ENCODE data around the gene GRK2. TPM values are rescaled to one million over a fixed set of nuclear protein-coding genes. Genes with fewer than 3 reads are reported as not detected.

Gene GRK2
- total RNA-seq, 2 donors from 2014 or later = 58.0 to 61.7 TPM

- no peak overlapping the region for H3K27ac Mint-ChIP-seq
Measured at GRCh38 chr11:67322049-67322448, 55.8 kb downstream of the GRK2 start.

GRCh38 chr11:67323526-67323925, 57.3 kb downstream of the GRK2 start:
- no peak for DNase-seq
- H3K27ac Mint-ChIP-seq = no peak overlapping the region
- H3K4me1 Mint-ChIP-seq = peaks cover 3% of the 10 kb centered on the region
- Histone ChIP-seq H3K9me3 (ENCODE audit: control insufficient read depth, low read length) (no peaks in the 10 kb centered on the region), H3K4me3 (ENCODE audit: low read length) (no peak overlapping the region), H3K27me3 (ENCODE audit: control insufficient read depth, insufficient read depth, low read length, poor library complexity, severe bottlenecking) (peaks cover 22% of the 10 kb centered on the region), H3K4me1 (ENCODE audit: control insufficient read depth, insufficient read depth, low read length) (no peaks in the 10 kb centered on the region), H3K9ac (ENCODE audit: extremely low read depth, low read length, poor library complexity, severe bottlenecking) (no peak overlapping the region), H3K27ac (ENCODE audit: low read depth, low read length) (no peak overlapping the region), H3K36me3 (ENCODE audit: control insufficient read depth, insufficient read depth, low read length) (no peaks in the 10 kb centered on the region)
- no peaks in the 10 kb centered on the region for H3K9me3 Mint-ChIP-seq
- TF ChIP-seq, protein P1, sequence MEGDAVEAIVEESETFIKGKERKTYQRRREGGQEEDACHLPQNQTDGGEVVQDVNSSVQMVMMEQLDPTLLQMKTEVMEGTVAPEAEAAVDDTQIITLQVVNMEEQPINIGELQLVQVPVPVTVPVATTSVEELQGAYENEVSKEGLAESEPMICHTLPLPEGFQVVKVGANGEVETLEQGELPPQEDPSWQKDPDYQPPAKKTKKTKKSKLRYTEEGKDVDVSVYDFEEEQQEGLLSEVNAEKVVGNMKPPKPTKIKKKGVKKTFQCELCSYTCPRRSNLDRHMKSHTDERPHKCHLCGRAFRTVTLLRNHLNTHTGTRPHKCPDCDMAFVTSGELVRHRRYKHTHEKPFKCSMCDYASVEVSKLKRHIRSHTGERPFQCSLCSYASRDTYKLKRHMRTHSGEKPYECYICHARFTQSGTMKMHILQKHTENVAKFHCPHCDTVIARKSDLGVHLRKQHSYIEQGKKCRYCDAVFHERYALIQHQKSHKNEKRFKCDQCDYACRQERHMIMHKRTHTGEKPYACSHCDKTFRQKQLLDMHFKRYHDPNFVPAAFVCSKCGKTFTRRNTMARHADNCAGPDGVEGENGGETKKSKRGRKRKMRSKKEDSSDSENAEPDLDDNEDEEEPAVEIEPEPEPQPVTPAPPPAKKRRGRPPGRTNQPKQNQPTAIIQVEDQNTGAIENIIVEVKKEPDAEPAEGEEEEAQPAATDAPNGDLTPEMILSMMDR (conservative IDR thresholded peaks at IDR 0.05) = no peak
- H3K4me3 Mint-ChIP-seq = no peak overlapping the region
- WGBS, 2 experiments (ENCODE audit: insufficient coverage in 1 of 2, insufficient read length in 1 of 2) = 93 to 95% methylated on average over 7 of the region's 7 CpGs
- peaks cover 20% of the 10 kb centered on the region for H3K27me3 Mint-ChIP-seq (ENCODE audit: insufficient read depth)
- no peaks in the 10 kb centered on the region for H3K36me3 Mint-ChIP-seq (ENCODE audit: low read depth)

More at GRCh38 chr11:67322049-67322448, 55.8 kb downstream of the GRK2 start:
- Histone ChIP-seq H3K9ac (ENCODE audit: extremely low read depth, low read length, poor library complexity, severe bottlenecking) (no peak overlapping the region), H3K27me3 (ENCODE audit: control insufficient read depth, insufficient read depth, low read length, poor library complexity, severe bottlenecking) (peaks cover 26% of the 10 kb centered on the region), H3K27ac (ENCODE audit: low read depth, low read length) (no peak overlapping the region), H3K9me3 (ENCODE audit: control insufficient read depth, low read length) (no peaks in the 10 kb centered on the region), H3K4me3 (ENCODE audit: low read length) (no peak overlapping the region), H3K36me3 (ENCODE audit: control insufficient read depth, insufficient read depth, low read length) (no peaks in the 10 kb centered on the region), H3K4me1 (ENCODE audit: control insufficient read depth, insufficient read depth, low read length) (no peaks in the 10 kb centered on the region)
- Mint-ChIP-seq H3K36me3 (ENCODE audit: low read depth) (no peaks in the 10 kb centered on the region), H3K4me1 (peaks cover 5% of the 10 kb centered on the region), H3K9me3 (no peaks in the 10 kb centered on the region), H3K4me3 (no peak overlapping the region), H3K27me3 (ENCODE audit: insufficient read depth) (peaks cover 28% of the 10 kb centered on the region)
- TF ChIP-seq, protein P1 (conservative IDR thresholded peaks at IDR 0.05) = no peak
- 90 to 100% methylated on average over 1 to 3 of the region's 3 CpGs for WGBS, 2 experiments (ENCODE audit: insufficient coverage in 1 of 2, insufficient read length in 1 of 2)
- DNase-seq = peak; percentile 41

DNA sequence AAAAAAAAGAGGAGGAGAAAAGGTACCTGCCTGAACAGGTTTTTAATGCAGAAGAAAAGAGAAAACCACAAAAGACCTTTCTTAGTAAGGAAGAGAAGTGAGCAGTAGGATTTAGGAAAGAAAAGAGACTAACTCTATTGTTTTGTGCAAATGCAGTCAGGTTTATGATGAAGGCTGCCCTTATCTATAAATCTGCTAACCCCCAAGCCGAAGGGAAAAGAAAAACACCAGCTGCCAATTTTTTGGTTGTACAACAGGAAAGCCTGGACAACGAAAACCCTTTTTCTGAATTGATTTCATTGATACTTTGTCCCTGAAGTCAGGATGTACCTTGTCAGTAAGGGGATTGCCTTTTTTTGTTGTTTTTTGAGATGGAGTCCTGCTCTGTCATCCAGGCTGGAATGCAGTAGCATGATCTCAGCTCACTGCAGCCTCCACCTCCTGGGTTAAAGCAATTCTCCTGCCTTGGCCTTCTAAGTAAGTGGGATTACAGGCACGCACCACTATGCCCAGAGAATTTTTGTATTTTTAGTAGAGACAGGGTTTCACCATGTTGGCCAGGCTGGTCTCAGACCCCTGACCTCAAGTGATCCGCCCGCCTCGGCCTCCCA, 65.9 kb downstream of the GRK2 start:
- no peak overlapping the region for H3K9ac ChIP-seq (ENCODE audit: extremely low read depth, low read length, poor library complexity, severe bottlenecking)
- Mint-ChIP-seq H3K9me3 (no peaks in the 10 kb centered on the region), H3K36me3 (ENCODE audit: low read depth) (no peaks in the 10 kb centered on the region), H3K27ac (no peak overlapping the region), H3K4me3 (no peak overlapping the region), H3K27me3 (ENCODE audit: insufficient read depth) (no peaks in the 10 kb centered on the region), H3K4me1 (no peaks in the 10 kb centered on the region)
- no peaks in the 10 kb centered on the region for H3K9me3 ChIP-seq (ENCODE audit: control insufficient read depth, low read length)
- no peaks in the 10 kb centered on the region for H3K27me3 ChIP-seq (ENCODE audit: control insufficient read depth, insufficient read depth, low read length, poor library complexity, severe bottlenecking)
- 93 to 95% methylated on average over 4 to 6 of the region's 6 CpGs for WGBS, 2 experiments (ENCODE audit: insufficient coverage in 1 of 2, insufficient read length in 1 of 2)
- no peaks in the 10 kb centered on the region for H3K36me3 ChIP-seq (ENCODE audit: control insufficient read depth, insufficient read depth, low read length)
- TF ChIP-seq, protein P1 (conservative IDR thresholded peaks at IDR 0.05) = no peak
- no peak for DNase-seq
- H3K4me3 ChIP-seq (ENCODE audit: low read length) = no peak overlapping the region
- no peak overlapping the region for H3K27ac ChIP-seq (ENCODE audit: low read depth, low read length)
- no peaks in the 10 kb centered on the region for H3K4me1 ChIP-seq (ENCODE audit: control insufficient read depth, insufficient read depth, low read length)

Other genes starting within 250 kb of the GRK2 start
- 1 to 10 TPM in 1 of 2 donors, under 1 TPM in 1; 0.91 to 1.1 TPM for gene SYT12, start 243.3 kb upstream of the GRK2 start, total RNA-seq
- gene RHOD, start 209.6 kb upstream of the GRK2 start, total RNA-seq = 10 to 100 TPM; 17.1 to 18.1 TPM
- 10 to 100 TPM; 59.4 to 75.4 TPM for gene KDM2A, start 147.2 kb upstream of the GRK2 start, total RNA-seq
- gene ANKRD13D, start 22.8 kb downstream of the GRK2 start, total RNA-seq = 10 to 100 TPM; 56.6 to 58.6 TPM
- gene SSH3, start 37.1 kb downstream of the GRK2 start, total RNA-seq = 10 to 100 TPM; 39.1 to 44.4 TPM
- 10 to 100 TPM; 40.7 to 47.6 TPM for gene POLD4, start 87.1 kb downstream of the GRK2 start, total RNA-seq
- 1 to 10 TPM; 3.6 to 4.8 TPM for gene CLCF1, start 107.1 kb downstream of the GRK2 start, total RNA-seq
- 10 to 100 TPM; 28.3 to 41.4 TPM for gene RAD9A, start 125.5 kb downstream of the GRK2 start, total RNA-seq
- gene PPP1CA, start 135.4 kb downstream of the GRK2 start, total RNA-seq = 100 to 1,000 TPM; 182 to 212 TPM
- gene TBC1D10C, start 137.6 kb downstream of the GRK2 start, total RNA-seq = under 1 TPM in 1 of 2 donors, not detected in 1; 0.20 TPM
- gene CARNS1, start 149.2 kb downstream of the GRK2 start, total RNA-seq = 1 to 10 TPM; 1.6 to 2.2 TPM
- 10 to 100 TPM; 47.0 to 51.8 TPM for gene RPS6KB2, start 162.0 kb downstream of the GRK2 start, total RNA-seq
- gene PTPRCAP, start 171.2 kb downstream of the GRK2 start, total RNA-seq = 1 to 10 TPM in 1 of 2 donors, not detected in 1; 2.1 TPM
- 100 to 1,000 TPM; 112 to 131 TPM for gene CORO1B, start 177.0 kb downstream of the GRK2 start, total RNA-seq
- gene GPR152, start 186.3 kb downstream of the GRK2 start, total RNA-seq = not detected
- not detected for gene CABP4, start 188.9 kb downstream of the GRK2 start, total RNA-seq
- 10 to 100 TPM; 67.4 to 87.8 TPM for gene TMEM134, start 202.8 kb downstream of the GRK2 start, total RNA-seq
- 10 to 100 TPM; 27.6 to 33.8 TPM for gene AIP, start 216.6 kb downstream of the GRK2 start, total RNA-seq
- 100 to 1,000 TPM in 1 of 2 donors, 10 to 100 TPM in 1; 94.6 to 104 TPM for gene PITPNM1, start 238.9 kb downstream of the GRK2 start, total RNA-seq
- 10 to 100 TPM; 30.6 to 47.6 TPM for gene CDK2AP2, start 241.7 kb downstream of the GRK2 start, total RNA-seq